Chondrocyte (in vitro differentiated cells): Measurements from ENCODE around the gene TOR1AIP2. TPM values are rescaled to one million over a fixed set of nuclear protein-coding genes. Genes with fewer than 3 reads are reported as not detected.
A peak's percentile ranks its signal among the peaks of the same experiment; 100 is the strongest.

Experiments
- DNase-seq: peaks from one replicate; pipeline ENCODE4 v3.0.0; 2021; ENCODE audit warnings: mixed read lengths, low spot score
- H3K27ac Mint-ChIP-seq: one replicate; pipeline ENCODE4 v1.8.0; 2021; ENCODE audit warnings: mild to moderate bottlenecking, moderate library complexity, mixed read lengths; ENCODE audit not compliant: unreplicated experiment
- H3K27me3 Mint-ChIP-seq: 2 replicates; pipeline ENCODE4 v1.8.0; 2021; ENCODE audit warnings: low read depth, mixed read lengths
- H3K36me3 Mint-ChIP-seq: 2 replicates; pipeline ENCODE4 v1.8.0; 2021; ENCODE audit warnings: low read depth, mixed read lengths
- H3K4me1 Mint-ChIP-seq: 2 replicates; pipeline ENCODE4 v1.8.0; 2021; ENCODE audit warnings: low read depth, mild to moderate bottlenecking, mixed read lengths
- H3K4me3 Mint-ChIP-seq: one replicate; pipeline ENCODE4 v1.8.0; 2021; ENCODE audit warnings: mild to moderate bottlenecking, moderate library complexity, mixed read lengths; ENCODE audit not compliant: unreplicated experiment
- H3K9me3 Mint-ChIP-seq: 2 replicates; pipeline ENCODE4 v1.8.0; 2021; ENCODE audit warnings: low read depth, mixed read lengths
- long read RNA-seq: library from polyadenylated mRNA; stranded (forward); transcript quantifications from one replicate; pipeline ENCODE4 v2.0.0, GENCODE V29; 2021
- total RNA-seq: library from RNA; stranded (reverse); gene quantifications from 3 replicates; pipeline ENCODE4 v1.2.1, GENCODE V29; 2021
- TF ChIP-seq, protein P1 (sequence below): fragments of 200-600 bp; sonication (generic); IDR thresholded peaks from 2 replicates; pipeline ENCODE4 v1.5.0; 2021; ENCODE audit warnings: antibody characterized with exemption, mild to moderate bottlenecking, moderate library complexity

TOR1AIP2 gene
- total RNA-seq = 85.2 to 98.5 TPM (median 85.8 TPM) in 3 replicates
- long read RNA-seq, full-length matches to known transcripts = 15 of 34 reads
- long read RNA-seq, partial matches to known transcripts = 2 of 34 reads
- long read RNA-seq, other reads (novel, unspliced or antisense) = 17 of 34 reads

DNA sequence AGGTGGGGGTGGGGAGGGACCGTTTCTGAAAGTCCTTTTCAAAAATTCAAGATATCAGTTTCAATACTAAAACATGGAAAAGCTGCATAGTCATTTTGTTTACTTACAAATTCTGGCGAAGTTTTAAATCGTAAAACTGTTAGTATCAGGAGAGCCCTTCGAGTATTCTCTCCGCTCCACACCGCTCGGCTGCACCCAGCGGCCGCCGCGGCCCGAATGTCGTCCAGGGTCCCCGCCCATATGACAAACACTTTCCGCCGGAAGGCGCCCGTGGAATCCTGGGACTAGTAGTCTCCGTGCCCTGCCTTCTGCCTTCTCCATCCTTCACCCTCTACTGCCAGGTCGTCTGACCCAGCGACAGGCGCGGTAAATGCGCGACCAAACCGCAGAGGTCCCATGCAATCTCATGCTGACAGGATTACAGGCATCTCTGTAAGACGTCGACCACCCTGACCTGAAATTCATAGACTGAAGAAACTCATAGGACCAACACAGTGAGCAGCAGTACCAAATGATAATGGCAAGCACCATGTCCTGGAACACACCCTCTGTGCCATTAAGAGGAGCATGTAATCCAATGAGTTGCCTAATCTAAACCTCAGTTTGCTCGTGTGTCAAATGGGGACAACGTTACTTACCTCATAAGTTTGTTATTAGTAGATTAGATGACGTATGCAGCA is at the start of gene TOR1AIP2:
Gene TOR1AIP2, minus strand, starts transcription at position 218 of the 680 bp plus-strand sequence. CDS start 25,138 bp downstream, outside the sequence.
- H3K27me3 Mint-ChIP-seq = no peaks in the 10 kb centered on the region
- peaks cover 4% of the 10 kb centered on the region for H3K36me3 Mint-ChIP-seq
- H3K4me3 Mint-ChIP-seq = peak within 1 kb of the TSS; percentile 86
- peak within 1 kb of the TSS; percentile 91 for H3K27ac Mint-ChIP-seq
- no peaks in the 10 kb centered on the region for H3K9me3 Mint-ChIP-seq
- peak; percentile 95 for DNase-seq
- TF ChIP-seq, protein P1, sequence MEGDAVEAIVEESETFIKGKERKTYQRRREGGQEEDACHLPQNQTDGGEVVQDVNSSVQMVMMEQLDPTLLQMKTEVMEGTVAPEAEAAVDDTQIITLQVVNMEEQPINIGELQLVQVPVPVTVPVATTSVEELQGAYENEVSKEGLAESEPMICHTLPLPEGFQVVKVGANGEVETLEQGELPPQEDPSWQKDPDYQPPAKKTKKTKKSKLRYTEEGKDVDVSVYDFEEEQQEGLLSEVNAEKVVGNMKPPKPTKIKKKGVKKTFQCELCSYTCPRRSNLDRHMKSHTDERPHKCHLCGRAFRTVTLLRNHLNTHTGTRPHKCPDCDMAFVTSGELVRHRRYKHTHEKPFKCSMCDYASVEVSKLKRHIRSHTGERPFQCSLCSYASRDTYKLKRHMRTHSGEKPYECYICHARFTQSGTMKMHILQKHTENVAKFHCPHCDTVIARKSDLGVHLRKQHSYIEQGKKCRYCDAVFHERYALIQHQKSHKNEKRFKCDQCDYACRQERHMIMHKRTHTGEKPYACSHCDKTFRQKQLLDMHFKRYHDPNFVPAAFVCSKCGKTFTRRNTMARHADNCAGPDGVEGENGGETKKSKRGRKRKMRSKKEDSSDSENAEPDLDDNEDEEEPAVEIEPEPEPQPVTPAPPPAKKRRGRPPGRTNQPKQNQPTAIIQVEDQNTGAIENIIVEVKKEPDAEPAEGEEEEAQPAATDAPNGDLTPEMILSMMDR = peak; percentile 37
- H3K4me1 Mint-ChIP-seq = peaks cover 59% of the 10 kb centered on the region

DNA sequence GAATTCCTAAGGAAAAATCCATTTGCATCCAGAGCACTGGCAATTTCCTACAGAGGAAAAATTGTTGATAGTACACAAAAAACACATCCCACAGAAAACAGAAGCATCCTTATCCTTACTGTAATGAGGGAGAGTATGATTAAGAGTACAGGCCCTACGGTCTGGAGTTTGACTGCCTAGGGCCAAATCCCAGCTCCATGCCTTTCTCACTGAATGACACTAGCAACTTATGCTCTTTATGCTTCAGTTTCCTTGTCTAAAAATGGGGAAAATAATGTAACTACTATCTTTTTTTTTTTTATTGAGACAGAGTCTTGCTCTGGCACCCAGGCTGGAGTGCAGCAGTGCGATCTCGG is 49.2 kb upstream of the TOR1AIP2 start:
- TF ChIP-seq, protein P1 = no peak

DNA sequence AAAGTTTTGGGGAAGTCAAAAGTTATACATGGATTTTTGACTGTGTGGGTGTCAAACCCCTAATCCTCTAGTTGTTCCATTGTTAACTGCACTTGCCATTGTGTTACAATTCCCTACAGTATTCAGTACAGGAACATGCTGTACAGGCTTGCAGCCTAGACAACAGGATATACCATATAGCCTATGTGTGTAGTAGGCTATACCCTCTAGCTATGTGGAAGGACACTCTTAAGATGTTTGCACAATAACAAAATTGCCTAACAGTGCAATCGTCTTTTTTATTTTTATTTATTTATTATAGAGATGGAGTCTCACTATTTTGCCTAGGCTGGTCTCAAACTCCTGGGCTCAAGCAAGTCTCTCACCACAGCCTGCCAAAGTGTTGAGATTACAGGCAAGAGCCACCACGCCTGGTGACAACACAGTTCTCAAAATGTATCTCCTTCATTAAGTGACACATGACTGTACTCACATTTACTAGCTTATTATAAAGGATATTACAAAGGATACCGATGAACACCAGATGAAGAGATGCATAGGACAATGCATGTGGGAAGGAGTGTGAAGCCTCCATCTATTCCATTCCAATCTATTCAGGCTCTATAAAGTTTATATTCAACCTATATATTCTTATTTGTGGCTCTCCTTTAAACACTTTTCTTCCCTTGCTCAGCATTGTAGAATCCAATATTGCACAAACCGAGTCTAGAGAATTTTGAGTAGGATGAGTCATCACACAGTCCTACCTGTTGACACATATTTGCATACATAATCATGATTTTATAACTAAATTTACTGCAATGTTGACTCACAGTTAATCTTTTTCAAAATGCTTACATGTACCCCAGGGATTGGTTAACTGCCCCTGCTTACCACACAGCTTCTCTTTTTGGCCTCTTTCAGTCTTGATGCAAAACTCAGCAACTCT is 48.6 kb upstream of the TOR1AIP2 start:
- no peak for DNase-seq
- H3K27me3 Mint-ChIP-seq = no peaks in the 10 kb centered on the region
- H3K4me3 Mint-ChIP-seq = no peak overlapping the region
- peaks cover 6% of the 10 kb centered on the region for H3K4me1 Mint-ChIP-seq
- H3K27ac Mint-ChIP-seq = no peak overlapping the region
- peaks cover 5% of the 10 kb centered on the region for H3K36me3 Mint-ChIP-seq
- TF ChIP-seq, protein P1 = no peak
- H3K9me3 Mint-ChIP-seq = no peaks in the 10 kb centered on the region

More for the DNA sequence above, 49.2 kb upstream of the TOR1AIP2 start:
- Mint-ChIP-seq H3K9me3 (no peaks in the 10 kb centered on the region), H3K36me3 (peaks cover under 1% of the 10 kb centered on the region), H3K27ac (no peak overlapping the region), H3K4me3 (no peak overlapping the region), H3K27me3 (no peaks in the 10 kb centered on the region), H3K4me1 (peaks cover 6% of the 10 kb centered on the region)
- no peak for DNase-seq

DNA sequence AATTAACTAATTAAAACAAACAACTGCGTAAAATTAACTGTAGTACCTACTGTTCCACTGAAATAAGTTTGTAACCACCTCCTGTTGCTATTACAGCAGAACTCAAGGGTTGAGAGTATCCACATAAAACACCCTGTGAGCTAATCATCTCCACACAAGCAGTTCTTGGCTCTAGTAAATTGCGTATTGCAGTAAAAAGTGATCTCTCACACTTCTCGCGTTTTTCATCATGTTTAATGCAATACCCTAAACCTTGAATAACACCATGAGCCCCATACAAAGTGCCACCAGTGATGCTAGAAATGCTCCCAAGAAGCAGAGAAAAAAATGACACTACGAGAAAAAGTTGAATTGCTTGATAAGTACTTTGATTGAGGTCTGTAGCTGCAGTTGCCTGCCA is 47.7 kb upstream of the TOR1AIP2 start:
- Mint-ChIP-seq H3K9me3 (no peaks in the 10 kb centered on the region), H3K4me3 (no peak overlapping the region), H3K36me3 (peaks cover 5% of the 10 kb centered on the region), H3K27me3 (no peaks in the 10 kb centered on the region), H3K27ac (no peak overlapping the region), H3K4me1 (peaks cover 4% of the 10 kb centered on the region)
- no peak for DNase-seq
- TF ChIP-seq, protein P1 = no peak

DNA sequence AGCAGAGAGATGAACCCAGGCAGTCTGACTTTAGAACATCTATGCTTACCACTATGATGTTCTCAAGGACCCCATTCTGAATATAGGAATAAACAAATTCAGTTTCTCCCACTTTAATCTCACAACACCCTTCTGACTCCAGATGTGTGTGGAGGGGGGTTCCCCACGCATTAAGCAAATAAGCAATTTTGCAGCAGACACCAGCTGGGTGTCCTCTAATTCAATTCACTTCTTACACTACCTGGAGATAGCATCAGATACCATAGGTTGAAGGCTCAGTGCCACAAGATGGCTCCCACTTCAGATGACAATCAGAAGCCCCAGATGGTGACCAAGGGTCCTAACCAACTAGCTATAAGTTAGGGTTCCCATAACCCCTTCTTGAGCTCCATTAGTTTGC is 46.7 kb upstream of the TOR1AIP2 start:
- H3K27me3 Mint-ChIP-seq = no peaks in the 10 kb centered on the region
- H3K36me3 Mint-ChIP-seq = peaks cover 6% of the 10 kb centered on the region
- no peak for DNase-seq
- no peak overlapping the region for H3K4me3 Mint-ChIP-seq
- H3K9me3 Mint-ChIP-seq = no peaks in the 10 kb centered on the region
- no peaks in the 10 kb centered on the region for H3K4me1 Mint-ChIP-seq
- H3K27ac Mint-ChIP-seq = no peak overlapping the region
- TF ChIP-seq, protein P1 = no peak
